Activated CD8-positive, alpha-beta T cell treated with anti-CD3 and anti-CD28 coated beads for 36 hours (primary cell): ENCODE measurements around the gene IL12RB2. TPM values are rescaled to one million over a fixed set of nuclear protein-coding genes. Genes with fewer than 3 reads are reported as not detected.
A peak's percentile ranks its signal among the peaks of the same experiment; 100 is the strongest.

Experiments used
- ATAC-seq: fragments of 200-7000 bp; cut with Tn5 transposase; one replicate; pipeline ENCODE4 v1.10.0; 2021; ENCODE audit warnings: mild to moderate bottlenecking, moderate library complexity
- CTCF ChIA-PET: fragments of 350-600 bp; sonication (Branson Sonifier 250); formaldehyde crosslinking; loops from one replicate; lab custom pipeline; 2021; ENCODE audit warnings: antibody characterized with exemption; lab: Charles Lee
- POLR2A ChIA-PET: fragments of 350-600 bp; sonication (Branson Sonifier 250); formaldehyde crosslinking; loops from one replicate; lab custom pipeline; 2021; ENCODE audit warnings: antibody characterized with exemption; lab: Charles Lee
- DNase-seq: peaks from one replicate; pipeline ENCODE4 v3.0.0-alpha.2; 2020
- H3K27ac Mint-ChIP-seq: one replicate; pipeline ENCODE4 v1.8.0; 2021; ENCODE audit warnings: mild to moderate bottlenecking, mixed read lengths
- H3K27me3 Mint-ChIP-seq: one replicate; pipeline ENCODE4 v1.8.0; 2021; ENCODE audit warnings: mixed read lengths
- H3K36me3 Mint-ChIP-seq: one replicate; pipeline ENCODE4 v1.8.0; 2021; ENCODE audit warnings: low read depth, mixed read lengths
- H3K4me1 Mint-ChIP-seq: one replicate; pipeline ENCODE4 v1.8.0; 2021; ENCODE audit warnings: low read depth, mixed read lengths
- H3K4me3 Mint-ChIP-seq: one replicate; pipeline ENCODE4 v1.8.0; 2021; ENCODE audit warnings: mild to moderate bottlenecking, moderate library complexity, mixed read lengths
- H3K9me3 Mint-ChIP-seq: one replicate; pipeline ENCODE4 v1.8.0; 2021; ENCODE audit warnings: mixed read lengths
- intact Hi-C: fragments of 100-400 bp; cut with micrococcal nuclease; formaldehyde crosslinking; loops from one replicate; pipeline ENCODE4 v1.10.0; 2022
- total RNA-seq, 2 experiments: library from RNA; stranded (reverse); gene quantifications; one replicate each; pipeline ENCODE4 v1.2.3, GENCODE V29; 2021
- TF ChIP-seq, protein P1 (sequence below): fragments of 200-600 bp; IDR thresholded peaks from one replicate; pipeline ENCODE4 v1.8.0; 2022; ENCODE audit warnings: antibody characterized with exemption, mild to moderate bottlenecking

IL12RB2 gene
- total RNA-seq, 2 experiments from 2014 or later: 29.1 to 29.7 TPM

DNA sequence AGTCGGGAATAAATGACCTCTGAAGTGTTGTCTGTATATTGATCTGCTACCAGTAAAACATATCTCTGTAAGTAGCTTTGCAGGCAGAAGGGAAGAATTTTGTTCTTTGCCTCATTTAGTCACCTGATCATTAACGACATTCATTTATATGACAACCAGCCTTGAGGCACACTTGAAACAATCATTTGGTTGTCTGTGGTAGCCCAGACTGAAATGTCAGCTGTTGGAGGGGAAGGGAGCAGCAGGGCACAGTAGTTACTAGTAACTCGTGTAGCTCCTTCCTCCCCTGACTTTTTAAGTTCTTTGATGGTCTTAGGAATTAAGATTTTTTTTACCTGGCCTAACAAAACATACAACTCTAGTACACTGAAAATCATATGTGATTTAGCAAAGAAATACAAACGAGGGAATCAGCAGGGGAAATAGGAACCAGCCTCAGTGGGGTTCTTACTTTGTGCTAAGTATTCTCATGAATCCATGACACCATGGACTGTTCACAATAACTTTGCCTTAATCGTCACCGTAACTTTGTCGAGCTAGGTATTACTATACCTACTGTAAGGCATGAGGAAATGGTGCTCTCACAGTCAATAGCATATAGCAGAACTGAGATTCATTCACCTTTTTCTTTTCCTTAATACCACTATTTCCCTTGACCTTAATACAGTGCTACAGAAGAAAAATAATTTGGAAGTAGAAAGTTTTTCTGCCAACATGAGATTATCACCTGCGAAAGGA lies 6.4 kb downstream of the IL12RB2 start:
- peaks cover 49% of the 10 kb centered on the region for H3K4me1 Mint-ChIP-seq
- no peak for DNase-seq
- POLR2A ChIA-PET: interaction anchor here (0.7 to 3.4 kb wide), 8 partner anchors 8 to 115 kb away, joined by 3 to 24 read pairs (median 4); partner anchors contain the start of gene SERBP1
- intact Hi-C loops: no loop called here
- TF ChIP-seq, protein P1, sequence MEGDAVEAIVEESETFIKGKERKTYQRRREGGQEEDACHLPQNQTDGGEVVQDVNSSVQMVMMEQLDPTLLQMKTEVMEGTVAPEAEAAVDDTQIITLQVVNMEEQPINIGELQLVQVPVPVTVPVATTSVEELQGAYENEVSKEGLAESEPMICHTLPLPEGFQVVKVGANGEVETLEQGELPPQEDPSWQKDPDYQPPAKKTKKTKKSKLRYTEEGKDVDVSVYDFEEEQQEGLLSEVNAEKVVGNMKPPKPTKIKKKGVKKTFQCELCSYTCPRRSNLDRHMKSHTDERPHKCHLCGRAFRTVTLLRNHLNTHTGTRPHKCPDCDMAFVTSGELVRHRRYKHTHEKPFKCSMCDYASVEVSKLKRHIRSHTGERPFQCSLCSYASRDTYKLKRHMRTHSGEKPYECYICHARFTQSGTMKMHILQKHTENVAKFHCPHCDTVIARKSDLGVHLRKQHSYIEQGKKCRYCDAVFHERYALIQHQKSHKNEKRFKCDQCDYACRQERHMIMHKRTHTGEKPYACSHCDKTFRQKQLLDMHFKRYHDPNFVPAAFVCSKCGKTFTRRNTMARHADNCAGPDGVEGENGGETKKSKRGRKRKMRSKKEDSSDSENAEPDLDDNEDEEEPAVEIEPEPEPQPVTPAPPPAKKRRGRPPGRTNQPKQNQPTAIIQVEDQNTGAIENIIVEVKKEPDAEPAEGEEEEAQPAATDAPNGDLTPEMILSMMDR: no peak
- CTCF ChIA-PET: interaction anchor here (1.0 to 1.6 kb wide), 3 partner anchors 34 to 187 kb away, joined by 3 to 4 read pairs (median 3); no protein-coding TSS in a partner anchor
- peak overlapping the region; percentile 11 for H3K4me3 Mint-ChIP-seq
- H3K27me3 Mint-ChIP-seq: peaks cover 1% of the 10 kb centered on the region
- ATAC-seq: peak; percentile 47
- peaks cover 46% of the 10 kb centered on the region for H3K36me3 Mint-ChIP-seq
- peak overlapping the region; percentile 62 for H3K27ac Mint-ChIP-seq
- no peaks in the 10 kb centered on the region for H3K9me3 Mint-ChIP-seq

DNA sequence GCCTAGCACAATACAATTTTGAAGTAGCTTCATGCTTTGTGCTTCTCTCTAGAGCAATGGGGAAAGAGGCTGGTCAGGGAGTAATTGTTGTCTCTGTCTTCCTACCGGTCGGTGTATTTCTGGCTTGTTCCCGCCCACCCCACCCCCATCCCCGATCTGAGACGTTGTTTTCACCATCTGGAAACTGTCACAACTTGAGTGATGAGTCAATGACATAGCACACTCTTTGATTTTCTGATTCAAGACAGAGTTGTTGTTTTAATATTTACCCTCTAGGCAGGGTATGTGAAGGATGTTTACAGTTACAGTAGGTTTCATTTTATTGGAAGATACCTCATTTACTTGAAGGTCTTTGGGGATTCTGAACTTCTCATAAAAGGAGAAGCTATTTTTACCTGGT lies 7.0 kb downstream of the IL12RB2 start:
- TF ChIP-seq, protein P1: no peak
- Mint-ChIP-seq H3K27ac (peak overlapping the region; percentile 62), H3K36me3 (peaks cover 44% of the 10 kb centered on the region), H3K9me3 (no peaks in the 10 kb centered on the region), H3K4me1 (peaks cover 47% of the 10 kb centered on the region), H3K27me3 (peaks cover under 1% of the 10 kb centered on the region), H3K4me3 (no peak overlapping the region)
- ATAC-seq: peak; percentile 77
- intact Hi-C loops: no loop called here
- POLR2A ChIA-PET: interaction anchor here (0.7 to 3.4 kb wide), 7 partner anchors 8 to 115 kb away, joined by 3 to 24 read pairs (median 4); partner anchors contain the start of gene SERBP1
- no peak for DNase-seq
- CTCF ChIA-PET: interaction anchor here (0.8 to 1.6 kb wide), 4 partner anchors 10 to 185 kb away, joined by 3 to 4 read pairs (median 3); no protein-coding TSS in a partner anchor

DNA sequence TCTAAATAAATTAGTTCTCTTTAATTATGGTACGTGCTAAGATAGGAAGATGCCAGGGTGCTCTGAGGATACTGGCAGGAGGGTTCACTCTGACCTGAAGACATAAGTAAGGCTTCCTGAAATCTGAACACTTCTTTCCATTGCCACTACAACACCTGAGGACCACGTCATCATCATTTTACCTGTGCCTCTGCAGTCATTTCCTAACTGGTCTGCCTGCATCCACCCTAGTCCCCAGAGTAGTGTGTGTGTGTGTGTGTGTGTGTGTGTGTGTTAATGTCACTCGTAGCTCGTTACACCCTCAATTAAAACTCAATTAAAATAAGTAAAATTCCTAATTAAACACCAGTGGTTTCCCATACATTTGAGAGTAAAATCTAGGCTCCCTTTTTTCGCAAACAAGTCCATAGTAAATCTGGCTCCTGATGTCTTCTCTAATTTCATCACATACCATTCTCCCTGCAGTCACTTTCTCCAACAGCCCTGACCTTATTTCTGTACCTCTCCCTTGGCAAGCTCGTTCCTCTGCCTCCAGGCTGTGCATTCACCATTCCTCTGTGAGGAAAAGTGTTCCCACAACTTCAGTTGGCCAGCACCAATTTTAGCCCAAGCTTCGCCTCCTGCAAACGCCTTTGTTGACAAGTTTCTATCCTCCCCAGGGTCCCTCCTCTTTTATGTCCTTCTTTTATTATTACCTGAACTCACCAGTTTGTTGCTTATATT lies 8.7 kb downstream of the IL12RB2 start:
- Mint-ChIP-seq H3K36me3 (peaks cover 45% of the 10 kb centered on the region), H3K9me3 (no peaks in the 10 kb centered on the region), H3K27ac (no peak overlapping the region), H3K27me3 (no peaks in the 10 kb centered on the region), H3K4me1 (peaks cover 41% of the 10 kb centered on the region), H3K4me3 (no peak overlapping the region)
- TF ChIP-seq, protein P1: no peak
- ChIA-PET POLR2A (interaction anchor here (0.8 to 3.4 kb wide), 5 partner anchors 9 to 115 kb away, joined by 3 to 24 read pairs (median 3); partner anchors contain the start of genes IL12RB2 and SERBP1), CTCF (interaction anchor here (0.6 to 1.1 kb wide), 3 partner anchors 17 to 104 kb away, joined by 3 to 5 read pairs (median 3); no protein-coding TSS in a partner anchor)
- DNase-seq: no peak
- ATAC-seq: no peak
- intact Hi-C loops: no loop called here

DNA sequence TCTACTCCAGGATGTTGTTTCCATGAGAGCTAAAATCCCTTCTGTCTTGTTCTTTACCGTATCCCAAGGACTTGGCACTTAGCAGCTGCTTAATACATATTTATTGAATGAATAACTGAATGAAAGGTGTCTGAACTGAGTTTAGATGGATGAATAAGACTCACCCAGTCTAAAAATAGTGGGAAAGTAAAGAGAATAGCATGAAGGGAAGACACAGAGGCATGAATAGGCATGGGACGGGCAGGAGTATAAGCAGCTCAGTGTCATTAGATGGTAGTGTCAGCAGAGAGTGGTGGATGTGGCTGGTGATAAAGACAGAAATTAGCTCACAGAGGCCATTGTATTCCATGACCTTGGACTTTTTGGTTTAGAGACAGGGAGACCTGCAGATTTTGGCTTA lies 9.2 kb downstream of the IL12RB2 start:
- ATAC-seq: no peak
- TF ChIP-seq, protein P1: no peak
- DNase-seq: no peak
- CTCF ChIA-PET: interaction anchor here (0.9 to 1.1 kb wide), 3 partner anchors 16 to 44 kb away, joined by 3 to 5 read pairs (median 3); no protein-coding TSS in a partner anchor
- no peak overlapping the region for H3K4me3 Mint-ChIP-seq
- intact Hi-C loops: no loop called here
- peaks cover 50% of the 10 kb centered on the region for H3K36me3 Mint-ChIP-seq
- peaks cover 41% of the 10 kb centered on the region for H3K4me1 Mint-ChIP-seq
- no peak overlapping the region for H3K27ac Mint-ChIP-seq
- H3K27me3 Mint-ChIP-seq: no peaks in the 10 kb centered on the region
- H3K9me3 Mint-ChIP-seq: no peaks in the 10 kb centered on the region
- POLR2A ChIA-PET: interaction anchor here (0.8 to 3.4 kb wide), 4 partner anchors 9 to 114 kb away, joined by 3 to 24 read pairs (median 3); partner anchors contain the start of gene IL12RB2
